NCI-H748 treated with DMSO at 0.1 percent for 48 hours (cell line): Measurements from ENCODE around the gene TCHP.
"Not testable (repeated sequence)": the region's sequence is repeated elsewhere in the genome, so short reads cannot be mapped to it uniquely, and the experiment has no call there.

Experiments
- DNase-seq: peaks from one replicate; lab custom pipeline; 2025; lab: John Stamatoyannopoulos, UW

Gene TCHP

GRCh38 chr12:109910254-109910968 lies 10.3 kb downstream of the TCHP start:
- DNase-seq: no peak

GRCh38 chr12:109910969-109911348 lies 10.9 kb downstream of the TCHP start:
- no peak for DNase-seq

- DNase-seq: no peak
Observed at GRCh38 chr12:109912855-109913321, 12.8 kb downstream of the TCHP start.

- no peak for DNase-seq
Observed at GRCh38 chr12:109914461-109914860, 14.4 kb downstream of the TCHP start.

- DNase-seq: no peak
Observed at GRCh38 chr12:109915171-109916040, 15.3 kb downstream of the TCHP start.

- no peak for DNase-seq
Observed at GRCh38 chr12:109916045-109916444, 16.0 kb downstream of the TCHP start.

GRCh38 chr12:109919456-109919855 lies 19.4 kb downstream of the TCHP start:
- DNase-seq: no peak

GRCh38 chr12:109920261-109920780 lies 20.2 kb downstream of the TCHP start:
- DNase-seq: no peak

GRCh38 chr12:109921982-109922381 lies 21.9 kb downstream of the TCHP start:
- no peak for DNase-seq

GRCh38 chr12:109923038-109923437 lies 23.0 kb downstream of the TCHP start:
- no peak for DNase-seq

GRCh38 chr12:109923481-109924245 lies 23.6 kb downstream of the TCHP start:
- DNase-seq: no peak

- no peak for DNase-seq
Observed at GRCh38 chr12:109925185-109925840, 25.2 kb downstream of the TCHP start.

- DNase-seq: no peak
Observed at GRCh38 chr12:109926016-109926415, 25.9 kb downstream of the TCHP start.

GRCh38 chr12:109926488-109927210 lies 26.6 kb downstream of the TCHP start:
- no peak for DNase-seq

- DNase-seq: no peak
Observed at GRCh38 chr12:109927622-109928021, 27.5 kb downstream of the TCHP start.

GRCh38 chr12:109928058-109928656 lies 28.1 kb downstream of the TCHP start:
- no peak for DNase-seq

- not testable (repeated sequence) for DNase-seq
Observed at GRCh38 chr12:109929326-109929725, 29.3 kb downstream of the TCHP start.

- DNase-seq: no peak
Observed at GRCh38 chr12:109930028-109930800, 30.1 kb downstream of the TCHP start.

- no peak for DNase-seq
Observed at GRCh38 chr12:109931143-109931542, 31.1 kb downstream of the TCHP start.
